Tibial nerve (tissue), 4 donors: ENCODE results near the gene PLEKHA6. TPM values are rescaled to one million over a fixed set of nuclear protein-coding genes. Genes with fewer than 3 reads are reported as not detected.
A peak's percentile ranks its signal among the peaks of the same experiment; 100 is the strongest.

Experiments used
- DNase-seq, 2 donors: peaks; one replicate each; pipeline ENCODE4 v3.0.0-alpha.2; 2019; ENCODE audit warnings: low spot score in 2 of 2
- H3K27ac ChIP-seq, 4 donors: fragments of 200-600 bp; sonication (generic) in 3 of 4; one replicate each; pipeline ENCODE4 v1.5.1; 2017 to 2019; ENCODE audit warnings: mild to moderate bottlenecking in 1 of 4
- H3K27me3 ChIP-seq, 2 donors: fragments of 200-600 bp; sonication (generic) in 1 of 2; one replicate each; pipeline versions ENCODE4 v1.5.1 to v1.6.0; 2017 to 2019
- H3K36me3 ChIP-seq, 3 donors: fragments of 200-600 bp; sonication (generic); one replicate each; pipeline ENCODE4 v1.5.1; 2018 to 2019
- H3K4me1 ChIP-seq, 4 donors: fragments of 200-600 bp; sonication (generic) in 3 of 4; one replicate each; pipeline ENCODE4 v1.5.1; 2017 to 2019
- H3K4me3 ChIP-seq, 4 donors: fragments of 200-600 bp; sonication (generic) in 3 of 4; one replicate each; pipeline ENCODE4 v1.5.1; 2017 to 2019; ENCODE audit warnings: mild to moderate bottlenecking in 1 of 4, moderate library complexity in 1 of 4
- H3K9me3 ChIP-seq, 4 donors: fragments of 200-600 bp; sonication (generic) in 3 of 4; one replicate each; pipeline ENCODE4 v1.5.1; 2017 to 2019
- CTCF ChIP-seq, 5 experiments: fragments of 200-600 bp in 3 of 5; fragments of 450-650 bp in 2 of 5; sonication (generic) in 3 of 5; IDR thresholded peaks; one replicate each; pipeline ENCODE4 v1.5.1; 2016 to 2019; ENCODE audit warnings: antibody characterized with exemption in 5 of 5, mild to moderate bottlenecking in 3 of 5, moderate library complexity in 2 of 5
- EP300 ChIP-seq, 2 donors: sonication (generic); formaldehyde crosslinking; IDR thresholded peaks; one replicate each; pipeline ENCODE4 v1.6.1; 2017; ENCODE audit warnings: antibody characterized with exemption in 2 of 2, mild to moderate bottlenecking in 1 of 2
- POLR2A ChIP-seq, 2 donors: fragments of 450-650 bp; IDR thresholded peaks; one replicate each; pipeline ENCODE4 v1.6.1; 2017; ENCODE audit warnings: antibody characterized with exemption in 2 of 2, mild to moderate bottlenecking in 2 of 2, moderate library complexity in 2 of 2
- WGBS, 2 donors: methylation state at CpG; one replicate each; pipeline ENCODE4 v1.1.5; 2018; 5-methylcytosine and 5-hydroxymethylcytosine counted together
- total RNA-seq, 4 donors: library from RNA; depleted of rRNA; stranded (reverse); fragments of >200 nt; gene quantifications; one replicate each; pipeline ENCODE4 v1.1.0, GENCODE V29; 2016

The PLEKHA6 gene
- total RNA-seq, 4 donors from 2014 or later = 6.6 to 13.9 (median 12.1) TPM

- Histone ChIP-seq H3K4me3 (no peak overlapping the region), H3K9me3 (no peaks in the 10 kb centered on the region), H3K36me3 (peaks cover 0 to 8% (median 0%) of the 10 kb centered on the region in 3 donors), H3K4me1 (no peaks in the 10 kb centered on the region), H3K27me3 (no peaks in the 10 kb centered on the region), H3K27ac (no peak overlapping the region)
- 94 to 96% methylated on average over 13 of the region's 13 CpGs for WGBS, 2 donors
- DNase-seq = no peak
- TF ChIP-seq CTCF (IDR thresholded peaks at IDR 0.05) (no peak), POLR2A (IDR thresholded peaks at IDR 0.05) (no peak), EP300 (IDR thresholded peaks at IDR 0.05) (no peak)
Observed at GRCh38 chr1:204228896-204229295, 130.8 kb downstream of the PLEKHA6 start.

- no peaks in the 10 kb centered on the region for H3K27me3 ChIP-seq
- no peaks in the 10 kb centered on the region for H3K9me3 ChIP-seq
- no peak overlapping the region for H3K4me3 ChIP-seq
- H3K4me1 ChIP-seq = no peaks in the 10 kb centered on the region
- 88% methylated on average over 20 of the region's 20 CpGs for WGBS, 2 donors
- peaks cover 0 to 8% (median 0%) of the 10 kb centered on the region in 3 donors for H3K36me3 ChIP-seq
- no peak overlapping the region for H3K27ac ChIP-seq
- no peak for DNase-seq
- TF ChIP-seq CTCF (IDR thresholded peaks at IDR 0.05) = no peak
- no peak for TF ChIP-seq POLR2A (IDR thresholded peaks at IDR 0.05)
- TF ChIP-seq EP300 (IDR thresholded peaks at IDR 0.05) = no peak
Observed at GRCh38 chr1:204227996-204228785, 131.5 kb downstream of the PLEKHA6 start.

GRCh38 chr1:204227351-204227750 lies 132.4 kb downstream of the PLEKHA6 start:
- H3K36me3 ChIP-seq = peaks cover 0 to 8% (median 0%) of the 10 kb centered on the region in 3 donors
- WGBS, 2 donors = 91 to 95% methylated on average over 2 of the region's 2 CpGs

GRCh38 chr1:204225841-204226735 lies 133.6 kb downstream of the PLEKHA6 start:
- H3K27ac ChIP-seq = peak overlapping the region in 1 of 4 donors; percentile 56
- DNase-seq = no peak
- no peaks in the 10 kb centered on the region for H3K9me3 ChIP-seq
- peaks cover 0 to 8% (median 0%) of the 10 kb centered on the region in 3 donors for H3K36me3 ChIP-seq
- no peak overlapping the region for H3K4me3 ChIP-seq
- no peak for TF ChIP-seq CTCF (IDR thresholded peaks at IDR 0.05)
- no peak for TF ChIP-seq EP300 (IDR thresholded peaks at IDR 0.05)
- TF ChIP-seq POLR2A (IDR thresholded peaks at IDR 0.05) = no peak
- 75 to 81% methylated on average over 16 of the region's 16 CpGs for WGBS, 2 donors
- no peaks in the 10 kb centered on the region for H3K27me3 ChIP-seq
- no peaks in the 10 kb centered on the region for H3K4me1 ChIP-seq

More at GRCh38 chr1:204227351-204227750, 132.4 kb downstream of the PLEKHA6 start:
- Histone ChIP-seq H3K9me3 (no peaks in the 10 kb centered on the region), H3K4me3 (no peak overlapping the region), H3K4me1 (no peaks in the 10 kb centered on the region), H3K27me3 (no peaks in the 10 kb centered on the region), H3K27ac (no peak overlapping the region)
- DNase-seq = no peak
- TF ChIP-seq CTCF (IDR thresholded peaks at IDR 0.05) (no peak), POLR2A (IDR thresholded peaks at IDR 0.05) (no peak), EP300 (IDR thresholded peaks at IDR 0.05) (no peak)
